ENCODE results near the gene ITGAD. TPM values are rescaled to one million over a fixed set of nuclear protein-coding genes. Genes with fewer than 3 reads are reported as not detected.

The ITGAD gene
- total and polyA plus RNA-seq, 2 donors (not counting 3 experiments of a cell fraction or from before 2014, with no cell fraction given) = not detected

DNA sequence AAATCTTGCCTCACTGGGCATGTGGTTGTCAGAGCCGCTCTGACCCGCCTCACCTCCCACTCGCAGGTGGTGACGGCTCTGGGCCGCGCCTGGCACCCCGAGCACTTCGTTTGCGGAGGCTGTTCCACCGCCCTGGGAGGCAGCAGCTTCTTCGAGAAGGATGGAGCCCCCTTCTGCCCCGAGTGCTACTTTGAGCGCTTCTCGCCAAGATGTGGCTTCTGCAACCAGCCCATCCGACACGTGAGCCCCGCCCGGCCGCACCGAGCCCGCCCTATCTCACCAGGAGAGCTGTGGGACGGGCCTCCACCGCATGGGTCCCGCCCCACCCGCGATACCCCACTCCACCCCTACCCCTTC, 82.8 kb downstream of the ITGAD start:
- H3K27me3 ChIP-seq (ENCODE audit: control insufficient read depth in 2 of 2, insufficient read depth in 2 of 2, low read length in 2 of 2) = no peaks in the 10 kb centered on the region
- no peak overlapping the region for H3K4me2 ChIP-seq (ENCODE audit: insufficient read depth, low read length)
- no peak for FAIRE-seq
- BruUV-seq (replicated peaks) = no TSS peak
- no peak for DNase-seq (ENCODE audit: low read depth, low spot score)
- H3K36me3 ChIP-seq (ENCODE audit: control insufficient read depth in 2 of 2, extremely low read depth in 1 of 2, insufficient read depth in 2 of 2, low read length in 2 of 2) = peaks cover 19 to 20% of the 10 kb centered on the region in 2 experiments
- intact Hi-C loops (cut with micrococcal nuclease) (no loop called here), dilution Hi-C loops (cut with MboI; ENCODE audit: extremely low pct_ligation_motif_present, low sequenced_read_pairs) (no loop called here)
- POLR2A ChIA-PET = no interaction called here
- no peaks in the 10 kb centered on the region for H3K9me1 ChIP-seq (replicated peaks; ENCODE audit: control insufficient read depth, extremely low read depth, insufficient read depth, low read length)
- no peak overlapping the region for H2AFZ ChIP-seq (ENCODE audit: low read depth, low read length)
- TF ChIP-seq, protein P1, sequence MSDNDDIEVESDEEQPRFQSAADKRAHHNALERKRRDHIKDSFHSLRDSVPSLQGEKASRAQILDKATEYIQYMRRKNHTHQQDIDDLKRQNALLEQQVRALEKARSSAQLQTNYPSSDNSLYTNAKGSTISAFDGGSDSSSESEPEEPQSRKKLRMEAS (IDR thresholded peaks at IDR 0.05; ENCODE audit: insufficient read depth, insufficient read length) = no peak
- TF ChIP-seq POLR2AphosphoS5 (IDR thresholded peaks at IDR 0.05; ENCODE audit: insufficient read depth, low read depth, low read length) (no peak), EZH2 (IDR thresholded peaks at IDR 0.05; ENCODE audit: borderline replicate concordance, low read depth, low read length, severe bottlenecking) (no peak), FOS (IDR thresholded peaks at IDR 0.05; ENCODE audit: borderline replicate concordance, insufficient read depth, low read length) (no peak), JUN (IDR thresholded peaks at IDR 0.05; ENCODE audit: borderline replicate concordance, insufficient read depth, insufficient read length, low read depth) (no peak), MYC (IDR thresholded peaks at IDR 0.05; ENCODE audit: low read depth, low read length) (no peak), GATA2 (IDR thresholded peaks at IDR 0.05; ENCODE audit: insufficient read depth, insufficient read length, low read depth, low read length) (no peak), POLR2A (IDR thresholded peaks at IDR 0.05; ENCODE audit: low read depth, low read length) (no peak)
- TF ChIP-seq, protein P2, sequence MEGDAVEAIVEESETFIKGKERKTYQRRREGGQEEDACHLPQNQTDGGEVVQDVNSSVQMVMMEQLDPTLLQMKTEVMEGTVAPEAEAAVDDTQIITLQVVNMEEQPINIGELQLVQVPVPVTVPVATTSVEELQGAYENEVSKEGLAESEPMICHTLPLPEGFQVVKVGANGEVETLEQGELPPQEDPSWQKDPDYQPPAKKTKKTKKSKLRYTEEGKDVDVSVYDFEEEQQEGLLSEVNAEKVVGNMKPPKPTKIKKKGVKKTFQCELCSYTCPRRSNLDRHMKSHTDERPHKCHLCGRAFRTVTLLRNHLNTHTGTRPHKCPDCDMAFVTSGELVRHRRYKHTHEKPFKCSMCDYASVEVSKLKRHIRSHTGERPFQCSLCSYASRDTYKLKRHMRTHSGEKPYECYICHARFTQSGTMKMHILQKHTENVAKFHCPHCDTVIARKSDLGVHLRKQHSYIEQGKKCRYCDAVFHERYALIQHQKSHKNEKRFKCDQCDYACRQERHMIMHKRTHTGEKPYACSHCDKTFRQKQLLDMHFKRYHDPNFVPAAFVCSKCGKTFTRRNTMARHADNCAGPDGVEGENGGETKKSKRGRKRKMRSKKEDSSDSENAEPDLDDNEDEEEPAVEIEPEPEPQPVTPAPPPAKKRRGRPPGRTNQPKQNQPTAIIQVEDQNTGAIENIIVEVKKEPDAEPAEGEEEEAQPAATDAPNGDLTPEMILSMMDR (IDR thresholded peaks at IDR 0.05; ENCODE audit: extremely low read depth in 1 of 2, insufficient read depth in 1 of 2, low read depth in 1 of 2, low read length in 2 of 2) = no peak
- CTCF ChIA-PET = interaction anchor here (1.7 to 2.0 kb wide), 2 partner anchors 16 to 491 kb away, joined by 3 to 11 read pairs; no protein-coding TSS in a partner anchor
- no peak overlapping the region for H3K27ac ChIP-seq (ENCODE audit: insufficient read depth, low read depth, low read length)
- no peaks in the 10 kb centered on the region for H4K20me1 ChIP-seq (replicated peaks; ENCODE audit: control insufficient read depth, extremely low read depth, insufficient read depth, low read length)
- peaks cover 31% of the 10 kb centered on the region for H3K79me2 ChIP-seq (ENCODE audit: control insufficient read depth, insufficient read depth, low read length)
- peaks cover 21% of the 10 kb centered on the region for H3K4me1 ChIP-seq (ENCODE audit: control insufficient read depth, extremely low read depth, insufficient read depth, low read length)
- no peak overlapping the region for H3K4me3 ChIP-seq (replicated peaks in 1 of 3; ENCODE audit: insufficient read depth in 1 of 3, low read depth in 1 of 3, low read length in 3 of 3)
- no peak overlapping the region for H3K9ac ChIP-seq (replicated peaks; ENCODE audit: extremely low read depth, insufficient read depth, low read length)
- H3K9me3 ChIP-seq (replicated peaks; ENCODE audit: control insufficient read depth, insufficient read depth, low read length) = no peaks in the 10 kb centered on the region

Other genes starting within 250 kb of the ITGAD start
- gene PRSS36, start 243.3 kb upstream of the ITGAD start, total RNA-seq = not detected in 2 replicates
- 0.57 and 0.73 TPM in 2 replicates for gene PRSS36, start 243.3 kb upstream of the ITGAD start, polyA plus RNA-seq
- gene FUS, start 213.2 kb upstream of the ITGAD start, total RNA-seq = 569 and 574 TPM in 2 replicates
- 191 and 307 TPM in 2 replicates for gene FUS, start 213.2 kb upstream of the ITGAD start, polyA plus RNA-seq
- 19.1 and 23.0 TPM in 2 replicates for gene PYCARD, start 190.6 kb upstream of the ITGAD start, total RNA-seq
- gene PYCARD, start 190.6 kb upstream of the ITGAD start, polyA plus RNA-seq = 40.1 and 58.9 TPM in 2 replicates
- not detected in 2 replicates for gene TRIM72, start 179.2 kb upstream of the ITGAD start, total RNA-seq
- gene TRIM72, start 179.2 kb upstream of the ITGAD start, polyA plus RNA-seq = not detected in 2 replicates
- gene PYDC1, start 176.2 kb upstream of the ITGAD start, total RNA-seq = not detected in 2 replicates
- gene PYDC1, start 176.2 kb upstream of the ITGAD start, polyA plus RNA-seq = not detected in 2 replicates
- not detected in 2 replicates for gene ITGAM, start 133.4 kb upstream of the ITGAD start, total RNA-seq
- gene ITGAM, start 133.4 kb upstream of the ITGAD start, polyA plus RNA-seq = not detected in 2 replicates
- 0.72 and 1.4 TPM in 2 replicates for gene ITGAX, start 38.2 kb upstream of the ITGAD start, total RNA-seq
- 0.10 and 0.18 TPM in 2 replicates for gene ITGAX, start 38.2 kb upstream of the ITGAD start, polyA plus RNA-seq
- not detected in 2 replicates for gene COX6A2, start 35.0 kb downstream of the ITGAD start, total RNA-seq
- gene COX6A2, start 35.0 kb downstream of the ITGAD start, polyA plus RNA-seq = not detected in 2 replicates
- 0.16 and 0.24 TPM in 2 replicates for gene ZNF843, start 49.5 kb downstream of the ITGAD start, total RNA-seq
- 0.14 and 0.41 TPM in 2 replicates for gene ZNF843, start 49.5 kb downstream of the ITGAD start, polyA plus RNA-seq
- 17.3 and 17.9 TPM in 2 replicates for gene ARMC5, start 66.2 kb downstream of the ITGAD start, total RNA-seq
- 17.3 and 18.8 TPM in 2 replicates for gene ARMC5, start 66.2 kb downstream of the ITGAD start, polyA plus RNA-seq
- gene TGFB1I1, start 78.8 kb downstream of the ITGAD start, total RNA-seq = 115 and 123 TPM in 2 replicates
- 73.3 and 73.7 TPM in 2 replicates for gene TGFB1I1, start 78.8 kb downstream of the ITGAD start, polyA plus RNA-seq
- gene SLC5A2, start 89.8 kb downstream of the ITGAD start, total RNA-seq = not detected in 2 replicates
- gene SLC5A2, start 89.8 kb downstream of the ITGAD start, polyA plus RNA-seq = 0.03 TPM in 1 of 2 replicates, not detected in the other
- gene RUSF1, start 115.1 kb downstream of the ITGAD start, total RNA-seq = 36.4 and 36.8 TPM in 2 replicates
- gene RUSF1, start 115.1 kb downstream of the ITGAD start, polyA plus RNA-seq = 40.1 and 40.3 TPM in 2 replicates
- not detected in 2 replicates for gene AHSP, start 134.6 kb downstream of the ITGAD start, total RNA-seq
- not detected in 2 replicates for gene AHSP, start 134.6 kb downstream of the ITGAD start, polyA plus RNA-seq

All from endothelial cell of umbilical vein (primary cell).